NCI-H2196 (cell line): ENCODE data around the gene FBP1.
"Not testable (repeated sequence)": the region's sequence is repeated elsewhere in the genome, so short reads cannot be mapped to it uniquely, and the experiment has no call there.

Experiments
- DNase-seq: peaks from one replicate; lab custom pipeline; 2025; ENCODE audit not compliant: unreplicated experiment; lab: John Stamatoyannopoulos, UW

The FBP1 gene

GRCh38 chr9:94581728-94582127 lies 57.6 kb downstream of the FBP1 start:
- DNase-seq: no peak

GRCh38 chr9:94577571-94577970 lies 61.7 kb downstream of the FBP1 start:
- no peak for DNase-seq

DNA sequence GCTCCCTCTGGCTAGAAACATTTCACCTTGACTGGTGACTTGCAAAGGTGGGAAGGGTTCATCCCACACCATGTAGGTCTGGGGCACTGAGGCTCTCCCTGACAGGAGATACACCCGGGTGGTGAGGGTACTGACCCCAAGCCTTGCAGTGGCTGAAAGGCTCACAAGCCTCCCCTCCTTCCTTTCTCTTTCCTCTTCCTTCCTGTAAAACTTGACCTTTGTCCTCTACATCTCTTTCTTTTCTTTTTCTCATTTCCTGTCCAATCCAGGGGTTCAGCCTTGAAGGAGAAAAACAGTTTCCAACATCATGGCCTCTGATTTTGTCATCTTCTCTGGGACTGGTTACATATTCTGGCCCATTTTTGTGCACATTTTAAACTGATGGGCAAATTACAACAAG lies 62.3 kb downstream of the FBP1 start:
- DNase-seq: no peak

- DNase-seq: no peak
These were observed 63.2 kb downstream of the FBP1 start for GRCh38 chr9:94576131-94576530.

DNA sequence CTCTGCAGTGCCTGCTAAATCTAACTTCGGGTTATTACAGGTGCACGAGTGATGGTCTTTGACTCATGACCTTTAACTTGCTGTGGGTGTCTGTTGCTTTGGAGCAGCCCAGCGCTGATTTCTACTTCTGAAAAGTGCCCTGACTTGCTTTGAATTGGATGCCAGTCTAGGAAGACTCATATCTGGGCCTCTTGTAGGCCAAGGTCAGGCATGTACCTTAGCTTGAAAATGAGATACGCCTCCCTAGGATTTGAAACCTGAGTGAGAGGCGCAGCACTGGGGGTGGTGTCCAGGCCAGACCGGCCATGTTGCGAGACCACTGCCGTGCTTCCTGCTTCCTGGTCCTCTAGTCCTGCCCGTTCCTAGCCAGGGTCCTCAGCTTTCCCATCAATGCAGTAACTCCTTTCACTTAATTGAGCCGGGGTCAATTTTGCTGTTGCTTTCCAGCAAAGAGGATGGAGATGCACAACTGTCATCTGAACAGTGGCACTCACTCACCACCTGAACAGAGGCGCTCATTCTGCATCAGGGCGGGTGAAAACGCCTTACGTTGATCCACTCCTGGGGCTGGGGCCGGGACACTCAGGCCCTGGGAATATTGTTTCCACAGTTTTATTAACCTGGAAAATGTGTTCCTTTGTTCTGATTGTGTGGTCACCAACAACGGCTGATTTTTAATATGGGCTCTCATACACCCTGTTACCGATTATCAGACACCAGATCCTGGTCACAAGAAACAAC lies 70.2 kb downstream of the FBP1 start:
- DNase-seq: no peak

DNA sequence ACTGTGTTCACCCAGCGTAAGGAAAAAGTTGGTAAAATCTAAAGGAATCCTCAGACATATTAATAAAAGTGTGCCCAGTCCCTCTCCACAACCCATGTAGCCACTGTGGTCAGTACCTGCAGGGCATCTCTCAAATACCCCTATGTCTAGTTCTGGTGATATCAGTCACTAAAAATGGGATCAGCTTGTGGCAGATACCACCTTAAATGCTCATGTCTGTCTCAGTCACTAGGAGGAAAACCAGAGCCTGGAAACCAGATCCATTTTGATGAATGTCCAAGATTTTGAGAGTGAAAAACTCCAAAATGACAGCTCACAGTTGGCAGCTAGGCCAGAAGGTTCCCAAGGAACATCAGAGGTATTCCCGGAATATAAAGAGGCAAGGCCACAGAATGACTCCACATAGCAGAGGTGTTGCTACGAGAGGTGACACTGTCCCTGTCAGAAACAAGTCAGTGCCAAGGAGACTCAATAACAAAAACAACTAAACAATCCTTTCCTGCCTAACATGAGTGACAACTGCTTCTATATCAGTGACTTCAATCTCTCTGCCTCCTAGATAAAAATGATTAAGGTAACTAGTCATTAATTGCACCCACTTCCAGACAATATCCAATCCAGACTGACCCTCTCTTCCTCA lies 70.9 kb downstream of the FBP1 start:
- DNase-seq: no peak

- DNase-seq: no peak
These were observed 72.0 kb downstream of the FBP1 start for GRCh38 chr9:94567271-94567670.

- DNase-seq: no peak
These were observed 72.8 kb downstream of the FBP1 start for GRCh38 chr9:94566550-94566949.

DNA sequence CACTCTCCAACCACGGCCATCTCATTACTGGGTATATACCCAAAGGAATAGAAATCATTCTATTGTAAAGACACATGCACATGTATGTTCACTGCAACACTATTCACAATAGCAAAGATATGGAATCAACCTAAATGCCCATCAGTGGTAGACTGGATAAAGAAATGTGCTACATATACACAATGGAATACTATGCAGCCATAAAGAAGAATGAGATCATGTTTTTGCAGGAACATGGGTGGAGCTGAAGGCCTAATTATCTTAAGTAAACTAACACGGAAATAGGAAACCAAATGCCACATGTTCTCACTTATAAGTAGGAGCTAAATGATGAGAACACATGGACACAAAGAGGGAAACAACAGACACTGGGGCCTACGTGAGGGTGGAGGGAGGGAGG lies 75.0 kb downstream of the FBP1 start:
- not testable (repeated sequence) for DNase-seq

GRCh38 chr9:94563548-94563947 lies 75.8 kb downstream of the FBP1 start:
- DNase-seq: no peak

GRCh38 chr9:94560237-94560636 lies 79.1 kb downstream of the FBP1 start:
- no peak for DNase-seq

DNA sequence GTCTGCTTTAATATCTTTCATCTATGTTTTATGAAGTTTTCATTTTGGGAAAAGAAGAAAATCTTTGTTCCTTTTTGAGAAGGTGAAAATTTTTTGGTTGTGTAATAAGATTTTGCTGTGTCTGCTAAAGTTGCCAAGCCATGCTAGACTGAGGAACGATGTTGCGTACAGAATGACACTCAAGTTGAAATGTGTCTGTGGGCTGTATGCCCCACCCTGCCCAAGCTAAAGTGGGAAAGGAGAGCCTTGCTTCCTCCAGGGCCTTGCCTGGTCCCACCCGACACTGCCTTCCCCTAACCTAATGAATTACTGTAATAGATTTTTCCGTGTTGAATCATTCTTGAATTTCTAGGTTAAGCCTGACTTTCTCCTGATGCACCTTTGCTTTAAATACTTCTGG lies 81.9 kb downstream of the FBP1 start:
- DNase-seq: no peak

DNA sequence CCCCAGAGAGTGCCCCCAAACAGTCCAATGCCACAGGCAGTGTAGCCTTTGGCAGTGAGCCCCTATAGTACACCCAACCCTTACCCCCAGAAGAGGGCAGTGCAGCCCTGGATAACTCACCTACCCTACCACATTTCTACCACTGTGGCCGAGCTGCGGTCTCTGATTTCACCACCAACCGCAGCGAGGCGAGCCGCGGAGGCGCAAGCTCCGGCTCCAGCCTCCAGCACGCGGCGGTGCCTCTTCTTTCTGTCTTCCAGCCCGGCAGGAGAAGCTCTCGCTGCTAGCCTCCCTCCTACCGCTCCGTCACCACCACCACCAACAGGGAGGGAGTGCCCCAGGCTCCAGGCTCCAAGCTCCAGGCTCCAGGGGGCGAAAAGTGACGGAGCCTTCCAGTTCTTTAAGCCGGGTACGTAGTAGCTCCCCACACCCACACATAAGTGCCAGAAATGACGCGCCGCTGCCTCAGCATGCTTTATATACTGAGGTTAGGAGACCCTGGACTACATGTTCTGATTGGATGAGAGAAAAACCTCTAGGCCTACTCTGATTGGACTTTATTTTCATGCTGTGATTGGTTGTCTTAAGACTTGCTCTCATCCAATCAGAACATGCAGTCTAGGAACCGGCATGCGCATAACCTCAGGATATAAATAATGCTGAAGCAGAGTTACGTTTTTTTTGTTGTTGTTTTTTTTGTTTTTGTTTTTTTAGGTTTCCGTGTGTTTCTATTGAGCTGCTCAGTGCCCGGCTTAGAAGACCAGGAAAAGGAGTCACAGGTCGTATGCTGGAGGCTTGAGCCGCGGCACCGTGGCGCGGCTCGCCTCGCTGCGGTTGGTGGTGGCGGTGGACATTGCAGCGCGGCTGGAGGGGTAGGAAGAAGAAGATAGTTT lies 84.6 kb downstream of the FBP1 start, which contains the start of gene PCAT7:
PCAT7 (plus strand) TSS at position 645 of the 893 bp plus-strand sequence.
- peak; percentile 62 for DNase-seq

- DNase-seq: no peak
These were observed 85.3 kb downstream of the FBP1 start for GRCh38 chr9:94554078-94554438.
